ENCODE data around the gene CACNA1B. TPM values are rescaled to one million over a fixed set of nuclear protein-coding genes. Genes with fewer than 3 reads are reported as not detected.

The CACNA1B gene
- total and polyA plus RNA-seq, 2 of the 13 experiments (the other 11 are each of a cell fraction or from before 2014, with no cell fraction given), result under 0.01 to 0.04 TPM

- intact Hi-C loops (cut with micrococcal nuclease; ENCODE audit: unreplicated experiment) (no loop called here), in situ Hi-C loops (cut with HindIII; ENCODE audit: extremely low pct_ligation_motif_present, low pct_unique_long_range_greater_than_20kb) (no loop called here)
Measured at GRCh38 chr9:137879566-137880150, 2.1 kb downstream of the CACNA1B start.

GRCh38 chr9:137880160-137880975, 2.8 kb downstream of the CACNA1B start:
- no peak overlapping the region for H2AFZ ChIP-seq (ENCODE audit: low read length)
- ChIA-PET CTCF (ENCODE audit: low intra/inter-chr PET ratio, low total read pairs) (no interaction called here), POLR2A (no interaction called here)
- ATAC-seq (no peak), DNase-seq (ENCODE audit: low spot score) (no peak), FAIRE-seq (no peak)
- WGBS (ENCODE audit: low lambda C conversion rate), result 22% methylated on average over 6 of the region's 16 CpGs
- no peaks in the 10 kb centered on the region for H3K36me3 ChIP-seq (replicated peaks in 1 of 2; ENCODE audit: control insufficient read depth in 1 of 2, insufficient read depth in 2 of 2, low read length in 2 of 2)
- no TSS peak for BruUV-seq (replicated peaks)
- no peaks in the 10 kb centered on the region for H3K4me1 ChIP-seq (ENCODE audit: insufficient read depth, low read length)
- H3K27ac ChIP-seq (ENCODE audit: extremely low read length, insufficient read depth, low read length), result no peak overlapping the region
- no peak overlapping the region for H3K4me2 ChIP-seq (ENCODE audit: low read depth, low read length)
- in situ Hi-C loops (cut with HindIII; ENCODE audit: extremely low pct_ligation_motif_present, low pct_unique_long_range_greater_than_20kb) (no loop called here), intact Hi-C loops (cut with micrococcal nuclease; ENCODE audit: unreplicated experiment) (no loop called here)
- H3K9ac ChIP-seq (ENCODE audit: insufficient read depth, low read depth, low read length), result no peak overlapping the region
- peaks cover 2 to 6% of the 10 kb centered on the region in 2 experiments; a peak in 3 of 5 replicates for H3K27me3 ChIP-seq (ENCODE audit: control insufficient read depth in 1 of 2, insufficient read depth in 2 of 2, low read length in 2 of 2)
- H3K79me2 ChIP-seq (ENCODE audit: insufficient read depth, low read length), result no peaks in the 10 kb centered on the region
- peaks cover 2% of the 10 kb centered on the region; the same call in 1 of the 2 replicates for H4K20me1 ChIP-seq (ENCODE audit: insufficient read depth, low read length)
- no peaks in the 10 kb centered on the region for H3K9me3 ChIP-seq (ENCODE audit: low read length)
- H3K4me3 ChIP-seq (replicated peaks in 1 of 3; ENCODE audit: insufficient read depth in 1 of 3, low read depth in 2 of 3, low read length in 3 of 3), result no peak overlapping the region
- TF ChIP-seq YEATS2 (CRISPR knock-in tag; IDR thresholded peaks at IDR 0.05; ENCODE audit: borderline replicate concordance) (no peak), HOXA3 (CRISPR knock-in tag; IDR thresholded peaks at IDR 0.05) (no peak), ZNF576 (CRISPR knock-in tag; IDR thresholded peaks at IDR 0.05) (no peak), ZKSCAN5 (CRISPR knock-in tag; IDR thresholded peaks at IDR 0.05) (no peak), ZNF557 (CRISPR knock-in tag; IDR thresholded peaks at IDR 0.05) (no peak), ZMAT5 (CRISPR knock-in tag; IDR thresholded peaks at IDR 0.05; ENCODE audit: borderline replicate concordance, low read depth) (no peak), KIAA2018 (CRISPR knock-in tag; IDR thresholded peaks at IDR 0.05; ENCODE audit: borderline replicate concordance) (no peak)

More at GRCh38 chr9:137879566-137880150, 2.1 kb downstream of the CACNA1B start:
- Histone ChIP-seq H3K27me3 (ENCODE audit: control insufficient read depth in 1 of 2, insufficient read depth in 2 of 2, low read length in 2 of 2) (peaks cover 2 to 13% of the 10 kb centered on the region in 2 experiments; a peak in 3 of 5 replicates), H3K4me1 (ENCODE audit: insufficient read depth, low read length) (no peaks in the 10 kb centered on the region), H3K36me3 (replicated peaks in 1 of 2; ENCODE audit: control insufficient read depth in 1 of 2, insufficient read depth in 2 of 2, low read length in 2 of 2) (no peaks in the 10 kb centered on the region), H3K4me2 (ENCODE audit: low read depth, low read length) (no peak overlapping the region), H3K79me2 (ENCODE audit: insufficient read depth, low read length) (no peaks in the 10 kb centered on the region), H2AFZ (ENCODE audit: low read length) (no peak overlapping the region), H3K4me3 (replicated peaks in 1 of 3; ENCODE audit: insufficient read depth in 1 of 3, low read depth in 2 of 3, low read length in 3 of 3) (no peak overlapping the region), H4K20me1 (ENCODE audit: insufficient read depth, low read length) (peaks cover 2% of the 10 kb centered on the region; the same call in 1 of the 2 replicates), H3K9me3 (ENCODE audit: low read length) (no peaks in the 10 kb centered on the region), H3K9ac (ENCODE audit: insufficient read depth, low read depth, low read length) (no peak overlapping the region), H3K27ac (ENCODE audit: extremely low read length, insufficient read depth, low read length) (no peak overlapping the region)
- FAIRE-seq (no peak), DNase-seq (ENCODE audit: low spot score) (no peak), ATAC-seq (no peak)
- CTCF ChIA-PET (ENCODE audit: low intra/inter-chr PET ratio, low total read pairs), result no interaction called here
- no peak for TF ChIP-seq HMG20B (CRISPR knock-in tag; conservative IDR thresholded peaks at IDR 0.05)
- WGBS (ENCODE audit: low lambda C conversion rate), result 3% methylated on average over 4 of the region's 8 CpGs
- POLR2A ChIA-PET, result no interaction called here
- no TSS peak for BruUV-seq (replicated peaks)

Measured in HepG2 (cell line).